Suppressor macrophage treated with lipopolysaccharide for 1 hour (primary cell): ENCODE data around the gene PTGDS.
A peak's percentile ranks its signal among the peaks of the same experiment; 100 is the strongest.

Source experiments
- DNase-seq, 3 donors: peaks; one replicate each; pipeline ENCODE4 v3.0.0-alpha.2; 2020 to 2022

PTGDS gene

DNA sequence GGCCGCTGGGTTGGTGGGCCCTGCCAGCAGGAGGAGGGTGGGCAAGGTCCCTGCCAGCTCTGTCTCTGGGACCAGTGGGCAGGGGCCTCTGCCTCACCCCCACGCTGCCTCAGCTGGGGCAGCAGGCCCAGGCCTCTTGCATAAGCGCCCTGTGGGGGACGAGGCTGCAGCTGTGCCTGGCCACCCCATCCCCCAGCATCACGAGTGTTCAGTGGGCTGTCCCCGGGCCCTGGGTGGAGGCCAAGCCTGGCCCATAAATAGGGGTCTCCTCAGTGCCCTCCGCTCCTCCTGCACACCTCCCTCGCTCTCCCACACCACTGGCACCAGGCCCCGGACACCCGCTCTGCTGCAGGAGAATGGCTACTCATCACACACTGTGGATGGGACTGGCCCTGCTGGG, at the start of gene PTGDS:
Gene PTGDS (plus strand): TSS at position 282 of the 400 bp plus-strand sequence. CDS start 75 bp downstream, at position 357.
- peak in 1 of 3 donors; percentile 26 for DNase-seq

DNA sequence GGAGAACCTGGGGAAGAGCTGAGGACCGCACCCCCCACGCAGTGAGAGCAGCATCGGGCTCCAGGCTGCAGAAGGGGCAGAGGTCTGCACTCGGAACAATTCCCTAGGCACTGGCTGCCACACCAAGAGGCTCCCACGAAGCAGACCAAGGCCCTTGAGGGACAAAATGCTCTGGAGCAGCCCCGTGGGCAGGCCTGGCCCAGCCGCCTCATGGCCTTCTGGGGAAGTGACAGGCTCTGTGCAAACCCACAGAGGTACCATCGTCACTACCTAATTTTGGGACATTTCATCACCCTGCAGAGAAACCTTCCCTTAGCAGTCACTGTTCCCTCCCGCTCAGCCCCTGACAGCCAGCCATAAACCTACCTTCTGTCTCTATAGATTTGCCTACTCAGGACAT, 48.7 kb upstream of the PTGDS start:
- peak; percentile 82 to 89 (median 84) for DNase-seq

DNA sequence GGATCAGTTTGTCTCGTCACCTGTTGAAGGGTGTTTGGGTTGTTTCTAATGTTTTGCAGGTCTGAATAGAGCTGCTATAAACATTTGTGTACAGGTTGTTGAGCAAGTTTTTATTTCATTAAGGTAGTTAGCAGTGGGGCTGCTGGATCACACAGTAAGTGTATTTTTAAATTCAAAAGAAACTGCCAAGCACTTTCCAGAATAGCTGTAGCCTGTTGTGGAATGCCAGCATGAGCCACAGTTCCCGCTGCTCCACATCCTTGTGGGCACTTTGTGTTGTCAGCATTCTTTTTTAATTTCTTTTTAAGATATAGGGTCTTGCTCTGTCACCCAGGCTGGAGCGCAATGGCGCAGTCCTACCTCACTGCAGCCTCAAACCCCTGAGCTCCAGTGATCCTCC, 47.3 kb upstream of the PTGDS start:
- no peak for DNase-seq

DNA sequence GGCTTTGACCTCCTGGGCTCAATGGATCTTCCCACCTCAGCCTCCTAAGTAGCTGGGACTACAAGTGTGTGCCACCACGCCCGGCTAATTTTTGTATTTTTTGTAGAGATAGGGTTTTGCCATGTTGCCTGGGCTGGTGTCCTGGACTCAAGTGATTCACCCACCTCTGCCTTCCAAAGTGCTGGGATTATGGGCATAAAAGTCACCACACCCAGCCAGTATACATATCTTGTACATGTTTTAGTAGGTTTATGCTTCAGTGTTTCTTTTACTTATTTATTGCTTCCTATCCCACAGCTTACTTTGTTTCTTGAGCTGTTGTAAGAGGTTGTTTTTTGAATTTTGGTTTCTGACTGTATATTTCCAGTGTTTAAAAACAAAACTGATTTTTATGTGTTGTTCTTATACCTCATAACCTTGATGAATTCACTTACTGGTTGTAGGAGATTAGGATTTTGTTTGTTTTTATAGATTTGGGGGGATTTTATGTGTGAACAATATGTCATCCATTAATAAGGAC, 45.6 kb upstream of the PTGDS start:
- DNase-seq: peak in 2 of 3 donors; percentile 11 to 29

DNA sequence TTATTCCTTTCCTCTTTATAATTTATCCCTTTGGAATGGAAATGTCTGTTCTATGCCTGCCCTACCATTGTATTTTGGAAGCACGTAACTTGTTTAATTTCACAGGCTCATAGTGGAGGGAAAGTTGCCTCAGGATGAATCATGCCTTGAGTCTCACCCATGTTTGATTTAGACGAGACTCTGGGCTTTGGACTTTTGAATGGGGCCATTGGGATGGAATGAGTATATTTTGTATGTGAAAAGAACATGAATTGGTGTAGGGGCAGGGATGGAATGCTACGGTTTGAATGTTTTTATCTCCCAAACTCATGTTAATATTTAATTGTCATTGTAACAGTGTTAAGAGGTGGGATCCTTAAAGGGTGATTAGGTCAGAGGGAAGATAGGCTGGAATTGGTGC, 43.0 kb upstream of the PTGDS start:
- DNase-seq: no peak

DNA sequence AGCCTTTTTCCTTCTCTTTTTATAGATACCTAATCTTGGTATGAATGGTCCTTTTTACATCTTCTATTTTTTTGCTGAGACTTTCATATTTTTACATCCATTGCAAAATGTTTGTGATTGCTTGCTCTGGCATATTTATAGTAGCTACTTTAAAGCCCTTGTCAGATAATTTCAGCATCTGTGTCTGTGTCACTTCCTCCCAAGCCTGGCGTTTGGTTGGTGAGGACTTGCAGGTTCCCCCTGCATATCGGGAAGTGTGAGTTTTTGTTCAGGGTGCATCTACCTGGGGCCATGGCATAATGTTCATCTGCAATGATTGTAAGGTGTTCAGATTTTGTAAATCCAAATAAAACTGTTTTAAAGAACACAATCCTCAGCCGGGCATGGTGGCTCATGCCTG, 41.7 kb upstream of the PTGDS start:
- DNase-seq: peak; percentile 29 to 40 (median 38)

DNA sequence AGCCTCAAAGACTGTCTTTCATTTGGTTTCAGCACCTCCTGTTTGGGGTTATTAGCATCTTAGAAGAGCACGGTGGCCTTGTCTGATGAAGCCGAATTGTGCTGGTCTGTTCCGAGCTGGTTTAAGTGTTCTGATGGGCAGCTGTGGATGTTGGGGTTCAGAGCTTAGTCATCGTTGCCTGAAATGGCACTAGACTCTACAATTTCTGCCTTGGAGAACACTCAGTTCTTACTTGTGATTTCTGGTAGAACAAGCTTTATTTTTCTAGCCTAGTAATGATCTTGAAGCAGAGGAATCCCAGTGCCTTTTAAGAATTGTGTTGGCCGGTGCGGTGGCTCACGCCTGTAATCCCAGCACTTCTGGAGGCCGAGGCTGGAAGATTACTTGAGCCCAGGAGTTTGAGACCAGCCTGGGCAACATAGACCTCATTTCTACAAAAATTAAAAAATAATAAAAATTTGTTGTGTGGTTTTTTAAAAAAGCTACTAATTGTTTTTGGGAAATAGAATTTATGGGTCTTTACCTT, 40.6 kb upstream of the PTGDS start:
- DNase-seq: no peak

DNA sequence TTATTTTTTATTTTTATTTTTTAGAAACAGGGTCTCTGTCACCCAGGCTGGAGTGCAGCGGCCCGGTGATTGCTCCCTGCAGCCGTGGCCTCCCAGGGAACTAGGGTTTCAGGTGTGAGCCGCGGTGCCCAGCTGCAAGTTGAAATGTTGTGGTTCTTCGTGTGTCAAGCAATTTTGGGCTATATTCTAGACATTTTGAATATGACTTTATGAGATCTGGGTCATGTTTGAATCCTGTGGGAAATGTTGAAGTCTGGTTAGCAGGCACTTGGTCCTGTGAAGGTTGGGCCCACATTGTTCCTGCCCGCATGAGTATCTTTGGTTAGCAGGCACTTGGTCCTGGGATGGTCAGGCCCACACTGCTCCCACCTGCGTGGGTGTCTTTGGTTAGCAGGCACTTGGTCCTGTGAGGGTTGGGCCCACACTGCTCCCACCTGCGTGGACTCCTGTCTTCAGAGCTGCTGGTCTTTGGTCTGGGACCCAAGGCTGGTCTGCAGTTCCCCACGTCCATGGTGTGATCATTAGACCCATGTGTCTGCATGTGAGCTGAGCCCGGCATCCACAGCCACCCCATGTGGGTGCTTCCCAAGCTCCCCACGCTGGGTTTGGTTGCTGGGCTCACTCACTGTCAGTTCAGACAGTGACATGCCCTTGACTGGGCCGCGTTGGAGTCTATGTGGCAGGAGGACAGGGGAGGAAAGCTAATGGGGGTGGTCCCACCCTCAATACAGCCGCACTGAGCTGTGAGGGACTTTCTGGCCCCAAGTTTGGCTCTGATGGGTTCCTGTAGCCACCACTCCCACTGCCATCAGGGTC, 39.9 kb upstream of the PTGDS start:
- DNase-seq: no peak

DNA sequence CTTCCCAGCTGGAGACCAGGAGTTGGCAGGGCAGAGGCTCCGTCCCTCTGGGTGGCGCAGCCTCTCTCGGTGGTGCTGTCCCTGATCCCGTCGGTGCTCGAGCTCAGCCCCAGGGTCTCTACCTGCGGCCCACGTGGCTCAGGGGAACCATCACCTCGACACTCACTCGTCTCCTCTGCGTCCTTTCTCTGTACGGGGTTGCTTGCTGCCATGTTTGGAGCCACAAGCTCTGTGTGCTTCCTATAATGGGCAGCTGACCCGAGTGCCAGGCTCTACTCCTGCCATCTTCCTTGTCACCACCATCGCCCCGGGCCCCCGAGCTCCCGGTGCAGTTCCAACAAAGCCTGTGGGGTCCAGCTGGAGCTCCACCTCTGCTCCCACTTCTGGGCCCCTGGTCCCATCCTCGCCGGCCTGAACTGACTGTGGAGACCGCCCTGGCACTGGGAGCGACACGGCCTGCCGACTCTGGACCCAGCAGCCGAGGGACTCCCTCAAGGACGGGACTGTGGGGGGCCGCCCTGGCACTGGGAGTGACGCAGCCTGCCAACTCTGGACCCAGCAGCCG, 37.8 kb upstream of the PTGDS start:
- no peak for DNase-seq

DNA sequence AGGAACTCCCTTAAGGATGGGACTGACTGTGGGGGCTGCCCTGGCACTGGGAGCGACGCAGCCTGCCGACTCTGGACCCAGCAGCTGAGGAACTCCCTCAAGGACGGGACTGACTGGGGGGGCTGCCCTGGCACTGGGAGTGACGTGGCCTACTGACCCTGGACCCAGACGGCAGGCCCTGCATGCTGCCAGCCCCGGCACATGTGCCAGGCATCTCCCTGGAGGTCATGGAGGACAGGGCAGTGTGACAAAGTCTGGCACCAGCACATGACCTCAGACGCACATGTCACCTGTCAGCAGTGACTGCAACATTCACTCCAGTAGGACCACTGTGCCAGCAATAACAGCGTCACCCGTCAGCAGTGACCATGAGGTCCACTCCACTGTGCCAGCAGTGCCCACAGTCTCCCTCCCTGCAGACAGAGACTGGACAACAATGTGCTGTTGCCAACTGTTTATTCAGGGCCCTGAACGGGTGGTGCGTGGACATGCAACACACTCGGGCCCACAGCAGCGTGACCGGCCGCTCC, 37.2 kb upstream of the PTGDS start:
- DNase-seq: no peak

DNA sequence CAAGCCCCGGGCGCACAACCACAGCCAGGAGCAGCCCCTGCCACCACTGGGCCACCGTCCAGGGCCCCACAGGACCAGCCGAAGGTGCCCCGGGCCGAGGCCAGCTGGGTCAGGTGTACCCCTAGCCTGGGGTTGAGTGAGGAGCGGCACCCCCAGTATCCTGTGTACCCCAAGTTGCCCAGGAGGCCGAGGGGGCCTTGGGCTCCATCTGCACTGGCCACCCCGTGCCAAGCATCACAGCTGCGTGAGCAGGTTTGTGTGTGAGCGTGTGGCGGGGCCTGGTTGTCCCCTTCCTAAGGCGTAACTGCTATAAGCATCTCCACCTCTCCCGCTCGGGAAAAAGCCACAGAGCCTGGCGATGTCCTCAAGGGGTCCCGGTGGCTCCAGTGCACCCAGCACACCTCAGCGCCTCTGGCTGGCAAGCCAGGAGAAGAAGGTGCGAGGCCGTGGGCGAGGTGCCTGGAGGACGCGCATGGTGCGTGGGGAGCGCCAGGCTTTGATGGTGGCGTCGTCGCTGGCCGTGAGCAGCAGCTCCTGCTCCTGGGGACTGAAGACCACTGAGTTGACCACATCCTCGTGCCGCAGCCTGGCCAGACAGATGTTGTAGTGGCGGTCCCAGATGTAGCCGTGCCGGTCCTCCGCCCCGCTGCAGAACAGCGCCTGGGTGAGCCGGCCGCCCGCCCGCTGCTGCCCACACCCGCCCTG, 36.6 kb upstream of the PTGDS start:
- DNase-seq: no peak

DNA sequence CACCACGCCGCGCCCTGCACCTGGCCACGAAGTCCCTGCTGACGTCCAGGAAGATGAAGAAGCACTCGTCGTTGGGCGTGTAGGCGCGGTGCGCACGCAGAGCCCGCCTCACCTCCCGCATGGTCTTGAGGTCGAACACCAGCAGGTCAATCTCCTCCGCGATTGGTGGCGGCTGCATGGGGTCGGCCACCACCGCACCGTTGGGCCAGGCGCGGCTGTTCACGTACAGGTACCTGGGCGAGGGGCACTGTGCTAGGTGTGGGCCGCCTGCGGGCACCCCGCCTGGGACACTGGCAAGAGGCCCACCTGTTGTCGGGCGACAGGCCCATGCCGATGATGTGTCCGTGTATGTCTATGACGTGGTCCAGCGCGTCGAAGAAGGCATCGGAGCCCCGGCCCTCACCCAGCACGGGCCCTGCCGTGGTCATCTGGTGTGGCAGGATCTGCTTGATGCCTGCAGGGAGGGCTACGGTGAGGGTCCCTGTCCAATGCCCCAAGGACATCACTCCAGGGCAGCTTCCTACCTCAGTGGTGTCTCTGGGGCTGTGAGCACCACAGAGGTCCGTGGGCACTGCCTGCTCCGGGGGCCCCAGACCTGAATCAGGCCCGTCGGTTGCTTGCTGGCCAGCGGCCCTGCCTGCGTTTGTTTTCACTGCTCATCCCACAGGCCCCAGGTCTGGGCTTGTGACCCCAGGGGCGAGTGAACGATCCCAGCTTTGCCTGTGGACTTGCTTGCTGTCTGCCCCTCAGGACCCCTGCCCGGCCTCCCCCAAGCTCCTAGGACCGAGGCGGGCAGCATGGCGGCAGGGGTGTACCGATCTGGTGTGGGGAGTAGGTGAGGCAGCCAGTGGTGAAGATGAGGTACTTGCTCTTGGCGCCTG, 35.8 kb upstream of the PTGDS start:
- DNase-seq: no peak

DNA sequence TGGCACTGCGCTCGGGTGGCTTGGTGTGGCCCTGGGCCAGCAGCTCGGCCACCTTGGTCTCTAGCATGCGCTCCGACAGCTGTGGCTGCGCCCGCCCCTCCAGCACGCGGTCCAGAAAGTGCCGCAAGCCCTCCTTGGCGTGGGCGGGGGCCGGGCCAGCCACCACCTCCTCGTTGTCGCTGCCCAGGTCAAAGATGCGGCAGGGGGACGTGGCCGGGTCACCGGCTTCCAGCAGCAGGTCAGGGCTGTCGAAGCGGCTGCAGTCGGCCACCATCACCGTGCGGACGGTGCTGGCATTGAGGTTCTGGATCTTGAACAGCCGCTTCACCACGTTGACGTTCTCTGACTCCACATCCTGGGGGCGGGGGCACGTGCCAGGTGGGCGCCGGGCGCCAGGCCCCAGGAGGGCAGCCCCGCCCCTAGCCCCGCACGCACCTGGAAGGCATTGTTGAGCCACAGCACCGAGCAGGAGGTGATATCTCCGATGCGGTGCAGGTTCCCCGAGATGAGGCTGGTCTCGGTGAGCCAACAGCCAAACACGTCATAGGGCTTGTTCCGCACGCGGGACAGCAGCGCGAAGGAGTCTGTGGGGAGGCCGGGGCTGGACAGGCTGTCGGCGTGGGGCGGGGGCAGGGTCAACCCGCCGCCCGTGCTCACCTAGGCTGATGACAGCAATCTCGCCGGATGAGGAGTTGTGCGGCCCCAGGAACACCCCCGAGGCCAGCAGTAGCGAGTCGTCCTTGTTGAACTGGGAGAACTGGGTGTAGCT, 35.0 kb upstream of the PTGDS start:
- no peak for DNase-seq

DNA sequence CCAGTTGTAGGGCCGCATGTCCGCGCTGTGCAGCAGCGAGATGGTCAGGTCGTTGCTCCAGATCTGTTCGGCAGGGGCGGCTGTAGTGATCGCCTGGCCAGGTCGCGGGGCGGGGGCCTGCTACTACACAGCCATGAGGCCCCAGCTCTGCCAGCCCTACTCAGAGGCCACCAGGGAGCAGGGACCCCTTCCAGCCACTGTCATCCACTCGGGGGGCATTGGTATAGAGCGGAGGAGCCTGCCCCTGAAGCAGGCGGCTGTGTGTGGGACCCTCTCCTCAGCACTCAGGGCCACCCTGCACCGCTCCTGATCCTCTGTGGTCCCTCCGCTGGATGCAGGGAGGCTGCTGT, 34.4 kb upstream of the PTGDS start:
- no peak for DNase-seq

DNA sequence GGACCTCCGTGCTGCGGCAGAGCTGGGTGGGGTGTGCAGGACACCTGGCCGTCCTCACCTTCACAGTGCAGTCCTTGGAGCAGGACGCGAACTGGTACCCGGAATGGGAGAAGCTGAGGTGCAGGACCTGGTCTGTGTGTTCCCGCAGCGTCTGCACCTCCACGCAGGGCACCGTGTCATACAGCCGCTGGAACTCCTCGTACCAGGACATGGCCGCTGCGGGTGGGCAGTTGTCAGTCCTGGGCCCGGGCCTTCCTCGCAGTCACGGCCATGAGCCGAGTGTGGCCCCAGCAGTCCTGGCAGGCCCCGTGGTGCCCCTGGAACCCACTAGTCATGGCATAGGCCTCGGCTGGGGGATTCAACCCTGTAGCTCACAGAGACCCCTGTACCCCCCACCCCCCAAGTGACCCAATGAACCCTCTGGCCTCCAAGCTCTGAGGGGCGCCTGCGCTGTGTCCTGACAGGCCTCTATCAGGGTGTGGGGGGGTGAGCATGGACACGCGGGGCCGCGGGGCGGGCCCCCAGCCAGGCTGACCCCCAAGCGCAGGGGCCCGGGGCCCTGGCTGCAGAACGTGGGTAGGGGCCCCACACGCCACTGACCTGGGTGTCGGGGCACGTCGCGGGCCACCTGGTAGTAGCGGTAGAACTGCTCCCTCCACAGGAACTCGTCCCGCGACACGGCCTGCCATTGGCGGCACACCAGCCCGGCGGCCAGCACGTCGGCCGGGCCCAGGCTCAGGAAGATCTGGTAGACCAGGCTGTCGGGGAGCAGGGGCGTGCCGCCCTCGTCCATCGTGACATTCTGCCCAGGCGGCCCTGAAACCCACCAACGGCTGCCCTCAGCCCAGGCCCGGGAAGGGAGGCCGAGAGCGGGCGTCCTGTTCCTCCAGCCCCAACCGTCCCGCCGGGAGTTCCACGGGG, 33.8 kb upstream of the PTGDS start:
- no peak for DNase-seq

DNA sequence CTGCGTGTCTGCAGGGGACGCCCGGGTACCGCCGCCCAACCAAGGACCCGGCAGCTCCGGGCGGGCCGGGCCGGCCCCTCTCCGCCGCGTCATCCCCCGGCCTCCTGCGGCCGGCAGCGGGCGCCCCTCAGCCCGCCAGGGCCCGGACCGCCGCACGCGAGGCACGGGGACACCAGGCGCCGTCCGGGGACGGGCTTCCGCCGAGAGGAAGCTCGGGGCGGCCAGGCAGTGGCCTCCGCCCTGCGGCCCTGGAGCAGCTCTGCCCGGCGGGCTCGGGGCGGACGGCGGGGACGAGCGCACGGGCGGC, 33.1 kb upstream of the PTGDS start:
- DNase-seq: peak; percentile 77 to 89 (median 79)

DNA sequence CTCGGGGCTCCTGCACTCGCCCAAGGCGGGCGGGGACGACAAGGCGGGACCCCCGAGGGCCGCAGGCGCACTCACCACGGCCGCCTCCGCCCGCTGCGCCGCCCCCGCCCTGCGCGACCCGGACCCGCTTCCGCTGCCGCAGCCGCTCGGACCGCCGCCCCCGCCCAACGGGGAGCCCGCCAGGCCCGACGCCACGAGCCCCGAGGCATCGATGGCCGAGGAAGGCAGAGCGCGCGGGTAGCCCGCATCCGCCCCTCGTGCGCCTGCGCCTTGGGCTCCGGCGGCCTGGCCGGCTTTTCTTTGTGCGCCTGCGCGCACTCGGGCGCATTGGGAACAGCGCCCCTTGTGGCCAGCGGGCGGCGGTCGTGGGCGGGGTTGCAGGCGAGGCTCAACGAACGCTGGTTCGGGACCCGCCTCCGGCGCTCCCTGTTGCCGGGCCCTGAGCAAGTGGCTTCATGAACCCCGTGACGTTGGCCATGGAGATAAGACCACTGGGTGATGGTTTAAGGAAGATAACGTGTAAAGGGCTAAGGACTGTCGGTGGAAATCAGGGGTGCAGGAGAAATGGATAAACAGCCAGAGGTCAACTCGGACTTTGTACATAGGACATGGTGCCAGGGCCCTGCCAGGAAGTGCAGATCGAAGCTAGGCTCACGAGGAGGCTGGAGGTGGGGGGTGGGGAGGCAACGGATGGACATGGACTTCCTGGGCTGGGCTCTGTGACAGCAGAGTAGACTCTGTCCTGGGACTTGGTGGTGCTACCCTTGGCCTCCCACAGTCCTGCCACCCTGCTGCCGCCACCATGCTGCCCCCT, 32.6 kb upstream of the PTGDS start, which contains the start of the genes C8G and FBXW5:
Gene C8G (plus strand): TSS at position 725 of the 814 bp plus-strand sequence. CDS start 78 bp downstream, at position 803.
Gene FBXW5 (minus strand): TSS at position 220 of the 814 bp plus-strand sequence. CDS start 655 bp downstream, outside the sequence.
- peak; percentile 98 to 99 (median 99) for DNase-seq

DNA sequence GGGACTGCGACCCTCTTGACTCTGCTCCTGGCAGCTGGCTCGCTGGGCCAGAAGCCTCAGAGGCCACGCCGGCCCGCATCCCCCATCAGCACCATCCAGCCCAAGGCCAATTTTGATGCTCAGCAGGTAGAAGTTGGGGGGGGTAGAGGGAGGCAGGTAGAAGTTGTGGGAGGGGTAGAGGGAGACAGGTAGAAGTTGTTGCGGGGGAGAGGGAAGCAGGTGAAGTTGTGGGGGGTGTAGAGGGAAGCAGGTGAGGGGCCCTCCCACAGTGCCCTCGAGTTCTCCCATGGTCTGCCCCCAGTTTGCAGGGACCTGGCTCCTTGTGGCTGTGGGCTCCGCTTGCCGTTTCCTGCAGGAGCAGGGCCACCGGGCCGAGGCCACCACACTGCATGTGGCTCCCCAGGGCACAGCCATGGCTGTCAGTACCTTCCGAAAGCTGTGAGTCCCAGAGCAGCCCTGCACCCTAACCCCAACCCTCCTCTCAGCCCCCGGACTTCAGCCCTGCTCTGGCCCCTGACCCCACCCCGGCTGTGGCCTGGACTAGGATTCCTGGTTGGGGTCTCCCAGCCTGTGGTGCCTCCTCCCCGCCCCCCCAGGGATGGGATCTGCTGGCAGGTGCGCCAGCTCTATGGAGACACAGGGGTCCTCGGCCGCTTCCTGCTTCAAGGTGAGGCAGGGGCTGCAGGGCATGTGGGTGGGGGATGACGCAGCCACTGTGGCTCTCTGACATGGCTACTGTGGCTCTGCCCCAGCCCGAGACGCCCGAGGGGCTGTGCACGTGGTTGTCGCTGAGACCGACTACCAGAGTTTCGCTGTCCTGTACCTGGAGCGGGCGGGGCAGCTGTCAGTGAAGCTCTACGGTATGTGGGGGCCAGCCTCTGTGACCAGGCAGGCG, 31.7 kb upstream of the PTGDS start:
- DNase-seq: no peak
